ENCODE measurements around the gene METTL16. TPM values are rescaled to one million over a fixed set of nuclear protein-coding genes. Genes with fewer than 3 reads are reported as not detected.

The METTL16 gene
- total and polyA plus RNA-seq, 9 of the 15 experiments (the other 6 are each of a cell fraction or from before 2014, with no cell fraction given) = 12.1 to 30.5 (median 19.8) TPM

DNA sequence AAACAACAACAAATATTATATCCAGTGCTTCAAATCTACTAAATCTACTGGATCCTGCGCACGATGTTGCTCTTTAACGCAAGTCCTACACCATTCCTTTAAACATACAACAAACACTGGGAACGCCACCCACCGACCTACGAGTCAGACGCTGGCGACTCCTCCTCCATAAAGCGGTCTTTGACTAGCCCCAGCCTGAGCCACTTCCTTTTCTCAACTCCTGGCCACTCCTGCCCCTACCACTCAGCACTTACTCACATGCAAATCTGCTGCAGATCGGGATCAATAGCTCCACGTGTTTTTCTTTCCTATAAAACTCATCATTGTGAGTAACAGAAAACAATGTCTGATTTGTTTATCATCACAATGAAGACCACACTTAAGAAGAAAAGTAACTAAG is 78.0 kb downstream of the METTL16 start:
- no peak overlapping the region for H3K9ac ChIP-seq (ENCODE audit: insufficient read depth in 1 of 2, low read depth in 2 of 2, low read length in 2 of 2)
- BruUV-seq (replicated peaks) = no TSS peak
- ChIA-PET POLR2A (interaction anchor here (0.7 kb wide), 1 partner anchor 11 kb away, joined by 4 read pairs; no protein-coding TSS in a partner anchor), CTCF (ENCODE audit: low intra/inter-chr PET ratio) (no interaction called here)
- no peak overlapping the region for H3K4me3 ChIP-seq
- no peaks in the 10 kb centered on the region for H4K20me1 ChIP-seq (replicated peaks; ENCODE audit: control insufficient read depth, insufficient read depth, low read length)
- no peak for DNase-seq (ENCODE audit: extremely low read depth in 1 of 4, low spot score in 3 of 4)
- no peak for FAIRE-seq
- peaks cover 56% of the 10 kb centered on the region for H3K36me3 ChIP-seq (ENCODE audit: control insufficient read depth, insufficient read depth, low read length)
- no peak overlapping the region for H3K4me2 ChIP-seq (ENCODE audit: insufficient read depth, low read length)
- in situ Hi-C loops (cut with MboI) = no loop called here
- no peaks in the 10 kb centered on the region for H3K27me3 ChIP-seq (ENCODE audit: control insufficient read depth in 2 of 2, insufficient read depth in 2 of 2, low read length in 2 of 2)
- H3K27ac ChIP-seq (ENCODE audit: extremely low read depth, low read depth, low read length) = no peak overlapping the region
- H2AFZ ChIP-seq (ENCODE audit: low read depth, low read length) = no peak overlapping the region
- H3K9me3 ChIP-seq (replicated peaks; ENCODE audit: control insufficient read depth, insufficient read depth, low read depth, low read length) = no peaks in the 10 kb centered on the region
- H3K4me1 ChIP-seq (replicated peaks in 1 of 2; ENCODE audit: control insufficient read depth in 2 of 2, insufficient read depth in 2 of 2, low read length in 2 of 2) = peaks cover 0 to 5% of the 10 kb centered on the region in 2 experiments; a peak in 2 of 5 replicates
- no peak for ATAC-seq
- no peaks in the 10 kb centered on the region for H3K9me1 ChIP-seq (ENCODE audit: control insufficient read depth, insufficient read depth, low read length)
- intact Hi-C loops (cut with micrococcal nuclease) = no loop called here
- TF ChIP-seq, protein P1, sequence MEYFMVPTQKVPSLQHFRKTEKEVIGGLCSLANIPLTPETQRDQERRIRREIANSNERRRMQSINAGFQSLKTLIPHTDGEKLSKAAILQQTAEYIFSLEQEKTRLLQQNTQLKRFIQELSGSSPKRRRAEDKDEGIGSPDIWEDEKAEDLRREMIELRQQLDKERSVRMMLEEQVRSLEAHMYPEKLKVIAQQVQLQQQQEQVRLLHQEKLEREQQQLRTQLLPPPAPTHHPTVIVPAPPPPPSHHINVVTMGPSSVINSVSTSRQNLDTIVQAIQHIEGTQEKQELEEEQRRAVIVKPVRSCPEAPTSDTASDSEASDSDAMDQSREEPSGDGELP (CRISPR knock-in tag; IDR thresholded peaks at IDR 0.05; ENCODE audit: borderline replicate concordance) = no peak
- TF ChIP-seq, protein P2, sequence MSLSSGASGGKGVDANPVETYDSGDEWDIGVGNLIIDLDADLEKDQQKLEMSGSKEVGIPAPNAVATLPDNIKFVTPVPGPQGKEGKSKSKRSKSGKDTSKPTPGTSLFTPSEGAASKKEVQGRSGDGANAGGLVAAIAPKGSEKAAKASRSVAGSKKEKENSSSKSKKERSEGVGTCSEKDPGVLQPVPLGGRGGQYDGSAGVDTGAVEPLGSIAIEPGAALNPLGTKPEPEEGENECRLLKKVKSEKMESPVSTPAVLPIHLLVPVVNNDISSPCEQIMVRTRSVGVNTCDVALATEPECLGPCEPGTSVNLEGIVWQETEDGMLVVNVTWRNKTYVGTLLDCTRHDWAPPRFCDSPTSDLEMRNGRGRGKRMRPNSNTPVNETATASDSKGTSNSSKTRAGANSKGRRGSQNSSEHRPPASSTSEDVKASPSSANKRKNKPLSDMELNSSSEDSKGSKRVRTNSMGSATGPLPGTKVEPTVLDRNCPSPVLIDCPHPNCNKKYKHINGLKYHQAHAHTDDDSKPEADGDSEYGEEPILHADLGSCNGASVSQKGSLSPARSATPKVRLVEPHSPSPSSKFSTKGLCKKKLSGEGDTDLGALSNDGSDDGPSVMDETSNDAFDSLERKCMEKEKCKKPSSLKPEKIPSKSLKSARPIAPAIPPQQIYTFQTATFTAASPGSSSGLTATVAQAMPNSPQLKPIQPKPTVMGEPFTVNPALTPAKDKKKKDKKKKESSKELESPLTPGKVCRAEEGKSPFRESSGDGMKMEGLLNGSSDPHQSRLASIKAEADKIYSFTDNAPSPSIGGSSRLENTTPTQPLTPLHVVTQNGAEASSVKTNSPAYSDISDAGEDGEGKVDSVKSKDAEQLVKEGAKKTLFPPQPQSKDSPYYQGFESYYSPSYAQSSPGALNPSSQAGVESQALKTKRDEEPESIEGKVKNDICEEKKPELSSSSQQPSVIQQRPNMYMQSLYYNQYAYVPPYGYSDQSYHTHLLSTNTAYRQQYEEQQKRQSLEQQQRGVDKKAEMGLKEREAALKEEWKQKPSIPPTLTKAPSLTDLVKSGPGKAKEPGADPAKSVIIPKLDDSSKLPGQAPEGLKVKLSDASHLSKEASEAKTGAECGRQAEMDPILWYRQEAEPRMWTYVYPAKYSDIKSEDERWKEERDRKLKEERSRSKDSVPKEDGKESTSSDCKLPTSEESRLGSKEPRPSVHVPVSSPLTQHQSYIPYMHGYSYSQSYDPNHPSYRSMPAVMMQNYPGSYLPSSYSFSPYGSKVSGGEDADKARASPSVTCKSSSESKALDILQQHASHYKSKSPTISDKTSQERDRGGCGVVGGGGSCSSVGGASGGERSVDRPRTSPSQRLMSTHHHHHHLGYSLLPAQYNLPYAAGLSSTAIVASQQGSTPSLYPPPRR (CRISPR knock-in tag; IDR thresholded peaks at IDR 0.05; ENCODE audit: borderline replicate concordance) = no peak
- TF ChIP-seq DPF2 (IDR thresholded peaks at IDR 0.05) (no peak), CLOCK (CRISPR knock-in tag; IDR thresholded peaks at IDR 0.05; ENCODE audit: borderline replicate concordance) (no peak), ZNF133 (CRISPR knock-in tag; IDR thresholded peaks at IDR 0.05) (no peak), NR2C1 (IDR thresholded peaks at IDR 0.05) (no peak), NR2C1 (tag; IDR thresholded peaks at IDR 0.05) (no peak), ZNF212 (CRISPR knock-in tag; IDR thresholded peaks at IDR 0.05) (no peak), HIVEP1 (CRISPR knock-in tag; IDR thresholded peaks at IDR 0.05) (no peak), ATF7 (IDR thresholded peaks at IDR 0.05) (no peak), TBP (optimal IDR thresholded peaks at IDR 0.05; ENCODE audit: low read depth, low read length) (no peak)
- H3K79me2 ChIP-seq (ENCODE audit: control insufficient read depth, insufficient read depth, low read length) = no peaks in the 10 kb centered on the region
- 80% methylated on average over 11 of the region's 11 CpGs for whole genome bisulfite sequencing (ENCODE audit: insufficient coverage, low coverage, missing lambda C conversion rate)

Measured in K562 (cell line).